Kidney (tissue), 14 donors: ENCODE data around the gene CENPA. TPM values are rescaled to one million over a fixed set of nuclear protein-coding genes. Genes with fewer than 3 reads are reported as not detected.

Source experiments
- DNase-seq, 5 donors: peaks; one replicate each; pipeline ENCODE4 v3.0.0-alpha.2; 2013 to 2020
- FAIRE-seq: peaks from 2 replicates; lab custom pipeline; 2012; peaks lifted over from hg19 to GRCh38; lab: Jason Lieb, UNC
- H3K27ac ChIP-seq, 2 donors: one replicate each; pipeline ENCODE4 v1.7.0; 2013; ENCODE audit warnings: low read depth in 2 of 2, low read length in 2 of 2, inconsistent platforms in 1 of 2
- H3K27me3 ChIP-seq: one replicate; pipeline ENCODE4 v1.7.1; 2013; ENCODE audit warnings: low read length, inconsistent platforms; ENCODE audit not compliant: control insufficient read depth, insufficient read depth
- H3K36me3 ChIP-seq, 3 donors: one replicate each; pipeline versions ENCODE4 v1.7.0 to v1.7.1; 2013; ENCODE audit warnings: low read length in 3 of 3, control low read depth in 1 of 3, inconsistent platforms in 1 of 3; ENCODE audit not compliant: insufficient read depth in 3 of 3, control insufficient read depth in 2 of 3
- H3K4me1 ChIP-seq, 3 donors: one replicate each; pipeline versions ENCODE4 v1.7.0 to v1.7.1; 2013; ENCODE audit warnings: low read length in 3 of 3, inconsistent platforms in 1 of 3, low read depth in 1 of 3; ENCODE audit not compliant: control insufficient read depth in 2 of 3, insufficient read depth in 2 of 3
- H3K4me3 ChIP-seq, 3 donors: one replicate each; pipeline versions ENCODE4 v1.7.0 to v1.8.1; 2013; ENCODE audit warnings: low read length in 3 of 3, control low read depth in 1 of 3, inconsistent platforms in 1 of 3
- H3K9ac ChIP-seq, 3 donors: one replicate each; pipeline versions ENCODE4 v1.7.0 to v1.7.1; 2013; ENCODE audit warnings: low read length in 3 of 3, control low read depth in 1 of 3, inconsistent platforms in 1 of 3
- H3K9me3 ChIP-seq, 3 donors: one replicate each; pipeline versions ENCODE4 v1.7.0 to v1.7.1; 2013; ENCODE audit warnings: low read length in 3 of 3, control low read depth in 1 of 3, inconsistent platforms in 1 of 3; ENCODE audit not compliant: control insufficient read depth in 2 of 3, insufficient read depth in 1 of 3
- intact Hi-C: fragments of 100-400 bp; cut with DNase I; formaldehyde crosslinking; loops from one replicate; pipeline ENCODE4 v1.11.1; 2022
- polyA plus RNA-seq: library from polyadenylated mRNA; stranded (reverse); fragments of 350-450 nt; fragmentation: Illumina TruSeq; extraction: RNeasy Lipid Tissue Mini Kit (QIAGEN cat#74804); gene quantifications from one replicate; pipeline ENCODE4 v1.2.3, GENCODE V29; 2014; ENCODE audit warnings: low read depth, low replicate concordance; ENCODE audit not compliant: insufficient read depth
- total RNA-seq: library from RNA; stranded (reverse); fragmentation: NEBNext Ultra II Directional; extraction: Animal tissue kit (Norgen Biotek cat#: 25700); gene quantifications from one replicate; pipeline ENCODE4 v1.2.1, GENCODE V29; 2021
- TF ChIP-seq, protein P1 (sequence below): IDR thresholded peaks from 3 replicates; pipeline ENCODE4 v1.5.1; 2012; ENCODE audit warnings: mild to moderate bottlenecking, moderate library complexity, borderline replicate concordance; ENCODE audit not compliant: insufficient read depth; ENCODE audit errors: extremely low read depth
- donor health status: control.
- donor health status: control.
- donor health status: control.
- donor health status: control.
- donor health status: control.
- donor health status: DM: yes; HTN: yes; CAD: no.
- donor health status: Normal renal cell carcinoma (clear cell type).

CENPA gene
- total and polyA plus RNA-seq, 2 donors from 2014 or later = 0.63 TPM; not detected in 1

DNA sequence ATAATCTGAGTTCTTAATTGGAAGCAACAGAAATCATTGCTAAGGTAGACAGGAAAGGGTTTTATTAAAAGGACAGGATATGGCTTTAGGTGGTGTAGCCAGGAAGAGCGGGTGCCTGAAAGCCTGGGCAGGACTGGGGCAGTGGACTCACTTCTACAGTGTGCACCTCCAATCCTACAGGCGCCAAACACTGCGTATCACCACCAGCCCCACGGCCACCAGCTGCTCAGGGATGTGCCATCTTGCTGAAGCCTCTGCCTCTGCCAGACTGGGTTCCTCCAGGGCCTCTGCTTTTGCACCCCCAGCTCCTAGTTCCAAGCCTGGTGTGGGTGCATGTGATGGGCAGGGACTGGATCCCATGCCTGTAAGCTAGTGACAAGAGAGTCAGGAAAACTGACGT, 32.4 kb downstream of the CENPA start:
- no peak for FAIRE-seq
- Histone ChIP-seq H3K4me3 (no peak overlapping the region), H3K9me3 (no peaks in the 10 kb centered on the region), H3K27me3 (no peaks in the 10 kb centered on the region), H3K4me1 (no peaks in the 10 kb centered on the region), H3K9ac (no peak overlapping the region), H3K36me3 (no peaks in the 10 kb centered on the region), H3K27ac (no peak overlapping the region)
- TF ChIP-seq, protein P1, sequence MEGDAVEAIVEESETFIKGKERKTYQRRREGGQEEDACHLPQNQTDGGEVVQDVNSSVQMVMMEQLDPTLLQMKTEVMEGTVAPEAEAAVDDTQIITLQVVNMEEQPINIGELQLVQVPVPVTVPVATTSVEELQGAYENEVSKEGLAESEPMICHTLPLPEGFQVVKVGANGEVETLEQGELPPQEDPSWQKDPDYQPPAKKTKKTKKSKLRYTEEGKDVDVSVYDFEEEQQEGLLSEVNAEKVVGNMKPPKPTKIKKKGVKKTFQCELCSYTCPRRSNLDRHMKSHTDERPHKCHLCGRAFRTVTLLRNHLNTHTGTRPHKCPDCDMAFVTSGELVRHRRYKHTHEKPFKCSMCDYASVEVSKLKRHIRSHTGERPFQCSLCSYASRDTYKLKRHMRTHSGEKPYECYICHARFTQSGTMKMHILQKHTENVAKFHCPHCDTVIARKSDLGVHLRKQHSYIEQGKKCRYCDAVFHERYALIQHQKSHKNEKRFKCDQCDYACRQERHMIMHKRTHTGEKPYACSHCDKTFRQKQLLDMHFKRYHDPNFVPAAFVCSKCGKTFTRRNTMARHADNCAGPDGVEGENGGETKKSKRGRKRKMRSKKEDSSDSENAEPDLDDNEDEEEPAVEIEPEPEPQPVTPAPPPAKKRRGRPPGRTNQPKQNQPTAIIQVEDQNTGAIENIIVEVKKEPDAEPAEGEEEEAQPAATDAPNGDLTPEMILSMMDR = no peak
- no peak for DNase-seq
- intact Hi-C loops = no loop called here

DNA sequence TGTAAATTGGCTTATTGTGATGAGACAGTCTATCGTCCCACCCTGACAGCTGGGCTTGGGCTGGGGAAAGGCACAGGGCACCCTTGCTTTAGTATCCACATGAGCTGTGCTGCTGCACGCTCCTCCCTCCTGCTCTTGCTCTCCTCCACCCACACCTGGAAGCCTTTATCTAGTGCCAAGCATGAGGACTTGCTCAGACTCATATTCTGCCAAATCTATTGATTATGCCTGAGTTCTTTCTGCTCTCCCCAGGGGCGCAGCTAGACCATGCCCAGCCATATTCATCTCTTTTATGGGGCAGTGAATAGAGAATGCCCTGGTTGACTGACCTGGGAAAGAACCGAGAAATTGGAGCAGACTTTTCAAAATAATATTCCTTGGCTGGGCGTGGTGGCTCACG, 33.1 kb downstream of the CENPA start:
- intact Hi-C loops = no loop called here
- H3K36me3 ChIP-seq = no peaks in the 10 kb centered on the region

GRCh38 chr2:26820932-26821331, 35.1 kb downstream of the CENPA start:
- no peaks in the 10 kb centered on the region for H3K27me3 ChIP-seq

More for the DNA sequence above, 33.1 kb downstream of the CENPA start:
- FAIRE-seq (no peak), DNase-seq (no peak)
- TF ChIP-seq, protein P1 = no peak
- H3K9ac ChIP-seq = no peak overlapping the region
- H3K4me3 ChIP-seq = no peak overlapping the region
- H3K9me3 ChIP-seq = no peaks in the 10 kb centered on the region
- no peaks in the 10 kb centered on the region for H3K27me3 ChIP-seq
- H3K4me1 ChIP-seq = no peaks in the 10 kb centered on the region
- no peak overlapping the region for H3K27ac ChIP-seq

More at GRCh38 chr2:26820932-26821331, 35.1 kb downstream of the CENPA start:
- TF ChIP-seq, protein P1 = no peak
- Histone ChIP-seq H3K36me3 (no peaks in the 10 kb centered on the region), H3K27ac (no peak overlapping the region), H3K4me1 (no peaks in the 10 kb centered on the region), H3K4me3 (no peak overlapping the region), H3K9me3 (no peaks in the 10 kb centered on the region), H3K9ac (no peak overlapping the region)
- DNase-seq (no peak), FAIRE-seq (no peak)
- intact Hi-C loops = no loop called here
